ENCODE results near the gene SPESP1.
"Not testable (repeated sequence)": the region's sequence is repeated elsewhere in the genome, so short reads cannot be mapped to it uniquely, and the experiment has no call there.

Gene SPESP1

GRCh38 chr15:68962465-68962864 is 32.1 kb downstream of the SPESP1 start:
- in situ Hi-C loops (cut with MboI; ENCODE audit: low sequenced_read_pairs), result no loop called here

DNA sequence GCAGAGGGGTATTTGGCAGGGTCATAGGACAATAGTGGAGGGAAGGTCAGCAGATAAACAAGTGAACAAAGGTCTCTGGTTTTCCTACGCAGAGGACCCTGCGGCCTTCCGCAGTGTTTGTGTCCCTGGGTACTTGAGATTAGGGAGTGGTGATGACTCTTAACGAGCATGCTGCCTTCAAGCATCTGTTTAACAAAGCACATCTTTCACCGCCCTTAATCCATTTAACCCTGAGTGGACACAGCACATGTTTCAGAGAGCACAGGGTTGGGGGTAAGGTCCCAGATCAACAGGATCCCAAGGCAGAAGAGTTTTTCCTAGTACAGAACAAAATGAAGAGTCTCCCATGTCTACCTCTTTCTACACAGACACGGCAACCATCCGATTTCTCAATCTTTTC is 33.4 kb downstream of the SPESP1 start:
- in situ Hi-C loops (cut with MboI; ENCODE audit: low sequenced_read_pairs), result not testable (repeated sequence)

- in situ Hi-C loops (cut with MboI; ENCODE audit: low sequenced_read_pairs), result no loop called here
Measured at GRCh38 chr15:68966996-68967395, 36.7 kb downstream of the SPESP1 start.

- in situ Hi-C loops (cut with MboI; ENCODE audit: low sequenced_read_pairs), result no loop called here
Measured at GRCh38 chr15:68967948-68968347, 37.6 kb downstream of the SPESP1 start.

- in situ Hi-C loops (cut with MboI; ENCODE audit: low sequenced_read_pairs), result no loop called here
Measured at GRCh38 chr15:68969298-68969697, 39.0 kb downstream of the SPESP1 start.

DNA sequence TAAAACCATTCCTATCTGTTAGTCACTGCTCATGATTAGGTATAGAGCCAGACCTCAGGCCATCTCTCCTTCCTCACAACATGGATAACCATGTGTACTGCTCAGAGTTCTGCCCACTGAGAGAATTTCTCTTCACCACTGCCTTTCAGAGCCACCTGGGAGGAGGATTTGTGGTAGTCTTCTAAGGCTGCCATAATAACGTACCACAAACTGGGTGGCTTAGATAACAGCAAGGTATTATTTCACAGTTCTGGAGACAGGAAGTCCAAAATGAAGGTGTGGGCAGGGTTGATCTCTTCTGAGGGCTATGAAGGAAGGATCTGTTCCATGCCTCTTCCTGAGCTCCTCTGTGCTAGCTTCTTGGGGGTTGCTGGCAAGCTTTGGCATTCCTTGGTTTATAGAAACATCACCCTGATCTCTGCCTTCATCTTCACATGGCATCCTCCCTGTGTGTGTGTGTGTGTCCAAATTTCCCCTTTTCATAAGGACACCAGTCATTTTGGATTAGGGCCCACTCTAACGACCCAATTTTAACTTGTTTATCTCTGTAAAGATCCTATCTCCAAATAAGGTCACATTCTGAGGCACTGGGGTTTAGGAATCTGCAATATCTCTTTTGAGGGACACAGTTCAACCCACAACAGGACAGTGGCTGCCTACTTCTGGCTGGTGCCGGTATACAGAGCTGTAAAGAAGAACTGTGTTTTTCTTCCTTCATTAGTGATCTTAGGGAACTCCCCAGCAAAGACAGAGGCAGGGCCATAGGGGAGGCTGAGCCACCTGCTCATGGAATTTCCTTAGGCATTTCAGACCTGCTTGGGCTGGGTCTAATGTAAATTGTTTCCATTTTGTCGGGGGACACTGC is 42.1 kb downstream of the SPESP1 start:
- in situ Hi-C loops (cut with MboI; ENCODE audit: low sequenced_read_pairs), result no loop called here

- in situ Hi-C loops (cut with MboI; ENCODE audit: low sequenced_read_pairs), result not testable (repeated sequence)
Measured at GRCh38 chr15:68975651-68976160, 45.4 kb downstream of the SPESP1 start.

GRCh38 chr15:68977426-68977825 is 47.1 kb downstream of the SPESP1 start:
- in situ Hi-C loops (cut with MboI; ENCODE audit: low sequenced_read_pairs), result not testable (repeated sequence)

DNA sequence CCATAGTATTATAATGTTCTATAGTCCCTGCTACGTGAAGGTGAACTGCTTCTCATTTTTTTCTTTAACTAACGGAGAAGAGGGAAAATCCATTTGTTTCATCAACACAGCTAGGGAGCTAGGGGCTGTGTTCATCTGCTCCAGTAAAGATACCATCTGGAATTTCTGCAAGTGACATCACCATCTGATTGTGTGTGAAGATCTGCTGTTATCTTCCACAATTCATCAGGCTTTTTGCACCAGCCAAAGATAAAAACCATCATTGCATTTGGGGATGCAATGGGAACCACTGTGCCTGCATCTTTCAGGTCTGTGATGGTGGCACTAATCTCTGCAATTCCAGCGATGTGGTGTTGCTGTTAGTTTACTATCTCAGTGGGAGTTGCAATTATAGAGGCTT is 48.7 kb downstream of the SPESP1 start:
- in situ Hi-C loops (cut with MboI; ENCODE audit: low sequenced_read_pairs), result no loop called here

DNA sequence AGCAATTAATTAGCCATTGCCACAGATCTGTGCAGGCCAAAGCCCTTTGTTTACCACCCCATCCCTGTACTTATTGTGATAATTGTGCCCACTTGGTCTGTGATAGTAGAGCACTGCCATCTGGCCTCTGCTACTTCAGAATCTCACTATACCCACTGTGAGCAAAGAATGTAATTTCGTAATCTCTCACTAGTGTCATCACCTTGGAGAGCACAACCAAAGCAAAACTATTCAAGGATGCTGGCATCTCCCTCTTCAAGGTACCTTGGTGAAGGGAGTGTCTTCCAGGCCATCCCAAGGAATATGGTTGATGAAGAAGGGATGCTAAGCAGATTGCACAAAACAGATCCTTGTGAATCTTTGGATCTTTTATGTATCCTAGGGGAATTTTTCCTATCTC is 49.5 kb downstream of the SPESP1 start:
- in situ Hi-C loops (cut with MboI; ENCODE audit: low sequenced_read_pairs), result no loop called here

GRCh38 chr15:68980786-68981185 is 50.5 kb downstream of the SPESP1 start:
- in situ Hi-C loops (cut with MboI; ENCODE audit: low sequenced_read_pairs), result no loop called here

- in situ Hi-C loops (cut with MboI; ENCODE audit: low sequenced_read_pairs), result no loop called here
Measured at GRCh38 chr15:68981941-68982340, 51.6 kb downstream of the SPESP1 start.

- in situ Hi-C loops (cut with MboI; ENCODE audit: low sequenced_read_pairs), result no loop called here
Measured at GRCh38 chr15:68982976-68983563, 52.7 kb downstream of the SPESP1 start.

DNA sequence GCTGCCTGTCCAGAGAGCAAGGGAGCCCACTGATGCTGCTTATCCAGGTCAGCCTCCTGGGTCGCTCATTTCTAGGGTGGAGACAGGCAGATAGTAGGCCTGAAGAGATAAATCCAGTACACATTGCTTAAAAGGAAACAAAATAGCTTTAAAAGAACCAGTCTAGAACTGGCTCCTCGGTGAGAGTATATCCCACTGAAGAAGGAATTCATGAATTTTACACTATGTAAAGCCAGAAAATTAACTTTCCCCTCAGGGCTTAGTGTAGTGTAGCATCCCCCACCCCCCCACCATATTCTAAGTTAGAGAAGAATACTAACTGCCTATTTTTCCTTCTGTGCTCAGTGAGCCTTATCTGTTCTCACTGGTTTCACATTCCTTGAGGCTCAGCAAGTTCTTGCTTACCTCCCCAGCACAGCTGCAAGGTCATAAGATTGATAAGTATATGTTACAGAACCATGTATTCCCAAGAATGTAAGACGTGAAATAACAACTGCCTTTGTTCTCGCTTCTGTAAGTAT is 53.7 kb downstream of the SPESP1 start:
- in situ Hi-C loops (cut with MboI; ENCODE audit: low sequenced_read_pairs), result no loop called here

- in situ Hi-C loops (cut with MboI; ENCODE audit: low sequenced_read_pairs), result no loop called here
Measured at GRCh38 chr15:68984586-68984985, 54.3 kb downstream of the SPESP1 start.

DNA sequence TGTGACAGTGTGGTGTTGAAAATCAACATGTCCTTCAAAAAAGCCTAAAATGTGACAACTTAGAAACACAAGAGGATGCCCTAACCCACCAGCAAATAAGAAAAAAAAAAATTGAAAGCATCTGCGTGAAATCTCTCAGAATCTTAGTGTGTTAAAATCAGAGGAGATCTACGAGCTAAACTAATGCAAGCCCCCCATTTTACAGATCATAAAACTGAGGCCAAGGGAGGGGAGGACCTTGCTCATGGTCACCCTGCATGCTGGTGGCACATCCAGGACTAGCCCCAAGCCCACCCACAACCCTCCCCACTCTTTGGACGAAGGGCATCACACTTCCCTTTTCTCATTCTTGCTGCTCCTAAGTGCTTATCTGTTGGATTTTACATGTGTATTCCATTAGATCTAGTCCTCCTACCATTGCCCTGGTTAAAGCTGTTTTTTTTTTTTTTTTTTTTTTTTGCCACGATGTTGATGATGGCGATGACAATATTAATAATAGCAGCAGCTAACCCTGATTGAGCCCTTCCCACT is 55.1 kb downstream of the SPESP1 start:
- in situ Hi-C loops (cut with MboI; ENCODE audit: low sequenced_read_pairs), result no loop called here

- in situ Hi-C loops (cut with MboI; ENCODE audit: low sequenced_read_pairs), result no loop called here
Measured at GRCh38 chr15:68986322-68986721, 56.0 kb downstream of the SPESP1 start.

GRCh38 chr15:68987120-68987519 is 56.8 kb downstream of the SPESP1 start:
- in situ Hi-C loops (cut with MboI; ENCODE audit: low sequenced_read_pairs), result no loop called here

- in situ Hi-C loops (cut with MboI; ENCODE audit: low sequenced_read_pairs), result no loop called here
Measured at GRCh38 chr15:68987676-68988075, 57.4 kb downstream of the SPESP1 start.

DNA sequence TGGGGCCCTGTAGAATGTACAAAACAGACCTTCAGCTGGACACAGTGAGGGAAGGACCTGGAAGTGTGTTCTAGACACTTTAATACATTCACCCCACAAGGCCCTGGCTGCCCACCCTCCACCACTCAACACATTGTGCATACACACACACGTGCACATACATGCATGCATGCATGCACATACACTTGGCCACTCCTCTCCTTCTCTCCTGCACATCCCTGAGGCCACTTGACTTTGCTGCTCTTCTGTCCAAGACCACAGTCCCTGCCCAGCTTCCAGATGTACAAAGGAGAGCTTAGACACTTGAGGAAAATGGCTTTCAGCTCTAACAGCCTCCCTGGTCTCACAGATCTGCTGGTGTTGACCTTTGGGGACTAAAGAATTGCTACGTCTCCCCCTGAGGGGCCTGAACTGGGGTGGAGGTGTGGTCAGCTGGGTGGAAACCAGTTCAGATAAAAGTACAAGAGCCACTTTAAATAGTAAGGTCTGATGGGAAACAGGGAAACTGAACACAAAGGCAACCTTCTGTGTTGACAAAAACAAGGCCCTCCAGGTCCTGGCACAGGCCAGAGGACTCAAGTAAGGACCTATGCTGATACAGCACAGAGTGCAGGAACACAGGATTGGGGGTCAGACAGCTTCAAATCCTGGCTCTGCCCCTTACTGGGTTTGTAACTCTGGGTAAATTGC is 59.4 kb downstream of the SPESP1 start:
- in situ Hi-C loops (cut with MboI; ENCODE audit: low sequenced_read_pairs), result no loop called here

All from hTERT RPE-1 (cell line).